ENCODE data around the gene TAS1R1.
A peak's percentile ranks its signal among the peaks of the same experiment; 100 is the strongest.
"Not testable (repeated sequence)": the region's sequence is repeated elsewhere in the genome, so short reads cannot be mapped to it uniquely, and the experiment has no call there.

Gene TAS1R1

DNA sequence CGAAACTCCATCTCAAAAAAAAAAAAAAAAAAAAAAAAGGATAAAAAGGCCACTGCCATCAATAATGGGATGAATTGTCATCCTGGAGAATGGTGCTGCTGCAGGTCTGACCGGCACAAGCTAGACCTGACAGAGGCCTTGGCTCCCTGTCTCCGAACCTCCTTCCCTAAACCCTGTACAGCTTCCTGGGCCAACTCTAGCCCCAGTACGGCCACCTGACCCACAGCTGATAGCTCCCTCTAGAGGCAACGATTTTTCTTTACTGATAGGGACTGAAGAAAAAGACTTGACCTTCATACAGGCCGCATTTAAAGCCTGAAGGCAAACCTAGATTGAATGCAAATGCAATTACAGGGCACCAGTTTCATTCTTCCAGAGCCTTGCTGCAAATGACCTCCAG, 31.5 kb upstream of the TAS1R1 start:
- no peak for DNase-seq

DNA sequence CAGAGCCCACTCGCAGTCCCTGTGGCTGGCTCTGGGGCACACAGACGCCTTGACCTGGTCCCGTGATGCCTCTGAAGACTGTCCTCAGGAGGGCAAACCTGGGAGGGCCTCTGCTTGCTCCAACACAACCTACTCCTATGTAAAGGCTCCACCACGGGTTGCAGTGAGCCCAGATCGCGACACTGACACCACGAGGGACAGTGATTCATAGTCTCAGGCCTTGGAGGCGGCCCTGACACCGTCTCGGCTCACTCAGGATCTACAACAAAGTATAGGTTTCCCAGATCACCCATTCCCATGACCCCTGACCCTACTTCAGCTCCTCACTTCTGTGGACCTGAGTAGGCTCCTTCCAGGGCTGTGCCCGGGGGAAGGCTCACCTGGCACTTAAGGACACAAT, 28.8 kb upstream of the TAS1R1 start:
- no peak for DNase-seq

DNA sequence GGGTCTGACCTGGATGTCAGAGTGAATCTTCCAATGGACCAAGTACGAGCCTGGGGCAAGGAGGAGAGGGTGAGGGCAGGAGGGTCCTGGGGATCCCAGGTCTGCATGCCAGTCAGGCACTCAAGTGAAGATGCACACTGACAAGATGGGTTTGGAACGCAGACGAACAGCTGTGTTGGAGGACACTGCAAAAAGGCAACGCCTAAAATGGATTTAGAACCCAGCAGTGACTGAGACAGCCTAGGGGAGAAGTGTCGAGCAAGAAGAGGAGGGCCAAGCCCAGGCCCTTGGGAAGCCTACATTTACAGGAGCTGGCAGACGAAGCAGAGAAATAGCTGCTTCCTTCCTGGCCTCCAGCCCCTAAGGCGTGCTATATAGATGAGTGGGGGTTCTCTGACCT, 26.6 kb upstream of the TAS1R1 start:
- DNase-seq = no peak

DNA sequence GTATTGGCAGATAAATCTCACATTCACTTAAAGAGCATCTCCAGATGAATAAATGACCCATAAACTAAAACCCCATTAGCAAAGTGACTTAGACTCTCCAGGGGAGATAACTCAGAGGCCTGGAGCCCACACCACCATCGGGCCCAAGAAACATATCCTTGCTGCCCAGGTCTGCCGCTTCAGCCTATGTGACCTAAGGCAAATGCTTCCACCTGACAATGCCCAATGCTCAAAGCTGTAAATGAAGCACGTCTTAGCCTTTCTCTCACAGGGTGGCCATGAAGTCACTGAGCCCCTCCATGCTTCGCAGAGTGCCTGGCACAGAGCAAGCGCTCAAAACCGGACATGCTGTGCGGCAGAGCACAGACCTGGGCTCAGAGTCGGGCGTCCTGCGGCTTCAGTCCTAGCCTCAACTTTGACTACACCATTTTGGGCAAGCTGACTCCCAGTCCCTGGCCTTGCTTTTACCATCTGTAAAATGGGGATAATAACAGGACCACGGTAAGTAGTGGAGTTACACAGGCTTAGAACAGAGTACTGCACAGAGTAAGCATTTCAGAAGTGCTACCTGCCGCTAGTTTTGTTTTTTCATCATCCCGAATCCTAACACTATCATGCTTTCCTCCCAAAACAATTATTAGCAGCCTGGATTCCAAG, 24.5 kb upstream of the TAS1R1 start:
- no peak for DNase-seq

DNA sequence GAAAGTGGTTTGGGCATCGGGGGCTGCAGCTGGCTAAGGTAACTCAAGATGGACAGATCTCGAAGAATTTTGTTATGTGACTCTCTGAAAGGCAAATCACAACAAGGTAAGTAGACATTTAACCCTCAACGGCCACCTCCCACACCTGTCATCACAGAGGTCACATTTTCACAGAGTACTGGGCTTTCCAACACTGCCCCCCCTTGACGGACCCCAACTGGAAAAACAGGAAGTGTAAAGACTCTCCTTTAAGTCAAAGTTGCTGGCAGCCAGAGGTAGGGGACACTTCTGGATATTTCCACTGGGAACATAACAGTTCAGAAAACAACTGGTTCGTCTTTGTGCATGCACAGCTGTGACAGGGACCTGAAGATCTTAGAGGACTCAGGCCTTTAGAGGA, 23.1 kb upstream of the TAS1R1 start:
- DNase-seq = no peak

DNA sequence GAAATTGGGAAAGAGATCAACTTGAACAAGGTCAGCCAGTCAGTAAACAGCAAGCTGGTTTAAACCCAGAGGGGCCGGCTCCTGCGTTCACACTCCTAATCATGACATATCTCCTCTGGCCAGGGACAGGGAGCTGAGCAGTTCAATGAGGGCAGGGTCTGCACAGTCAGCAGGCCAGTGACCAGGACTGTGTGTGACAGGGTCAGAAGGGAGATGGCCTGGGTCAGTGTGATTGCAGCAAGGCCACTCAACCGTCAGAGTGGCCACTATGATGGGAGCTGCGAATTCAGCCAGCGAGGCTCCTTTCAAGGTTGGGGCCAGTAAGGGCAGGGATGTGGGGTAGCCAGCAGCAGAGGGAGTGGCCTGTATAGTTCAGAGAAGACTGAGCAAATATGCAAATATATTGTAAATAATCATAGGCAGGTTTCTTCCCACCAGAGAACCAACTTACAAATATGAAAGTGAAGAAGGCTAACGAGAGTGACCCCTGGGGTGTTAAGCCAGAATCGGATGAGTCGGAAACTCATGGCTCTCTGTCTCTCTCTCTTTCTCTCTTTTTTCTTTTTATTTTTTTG, 20.8 kb upstream of the TAS1R1 start:
- no peak for DNase-seq

DNA sequence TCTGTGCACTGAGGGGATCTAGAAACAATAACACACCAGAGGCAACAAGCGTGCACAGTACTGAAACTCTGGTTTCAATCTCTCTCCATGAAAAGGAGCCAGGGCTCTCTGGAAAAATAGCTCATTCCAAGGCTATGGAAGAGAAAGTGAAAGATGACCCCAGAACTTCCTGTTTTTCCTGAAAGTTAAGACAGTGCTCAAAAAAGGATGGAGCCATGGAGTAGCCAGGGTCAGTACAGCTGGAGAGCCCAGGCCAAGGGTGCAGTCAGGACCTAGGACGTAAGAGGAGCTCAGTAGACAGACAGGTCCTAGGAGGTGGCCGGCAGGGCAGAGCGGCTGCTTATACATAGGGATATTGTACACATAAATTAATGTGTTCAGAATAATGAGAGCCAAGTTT, 19.9 kb upstream of the TAS1R1 start:
- DNase-seq = no peak

DNA sequence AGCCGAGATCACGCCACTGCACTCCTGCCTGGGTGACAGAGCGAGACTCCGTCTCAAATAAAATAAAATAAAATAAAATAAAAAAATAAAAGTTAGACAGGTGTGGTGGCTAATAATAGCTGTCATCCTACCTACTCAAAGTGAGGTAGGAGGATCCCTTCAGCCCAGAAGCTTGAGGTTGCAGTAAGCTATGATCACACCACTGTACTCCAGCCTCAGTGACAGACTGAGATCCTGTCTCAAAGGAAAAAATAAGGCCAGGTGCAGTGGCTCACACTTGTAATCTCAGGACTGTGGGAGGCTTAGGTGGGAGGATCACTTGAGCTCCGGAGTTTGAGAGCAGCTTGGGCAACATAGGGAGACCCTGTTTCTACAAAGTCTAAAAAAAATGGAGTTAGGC, 18.8 kb upstream of the TAS1R1 start:
- no peak for DNase-seq

DNA sequence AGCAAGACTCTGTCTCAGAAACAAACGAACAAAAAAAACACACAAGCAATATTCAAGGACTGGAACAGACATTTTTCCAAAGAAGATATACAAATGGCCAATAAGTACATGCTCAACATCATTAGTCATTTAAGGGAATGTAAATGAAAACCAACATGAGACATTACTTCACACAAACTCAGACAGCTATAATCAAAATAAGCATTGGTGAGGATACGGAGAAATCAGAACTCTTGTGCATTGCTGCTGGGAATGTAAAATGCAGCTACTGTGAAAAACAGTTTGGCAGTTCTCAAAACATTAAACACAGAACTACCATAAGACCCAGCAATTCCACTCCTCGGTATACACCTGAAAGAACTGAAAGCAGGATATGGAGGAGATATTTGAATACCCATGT, 16.2 kb upstream of the TAS1R1 start:
- DNase-seq = no peak

DNA sequence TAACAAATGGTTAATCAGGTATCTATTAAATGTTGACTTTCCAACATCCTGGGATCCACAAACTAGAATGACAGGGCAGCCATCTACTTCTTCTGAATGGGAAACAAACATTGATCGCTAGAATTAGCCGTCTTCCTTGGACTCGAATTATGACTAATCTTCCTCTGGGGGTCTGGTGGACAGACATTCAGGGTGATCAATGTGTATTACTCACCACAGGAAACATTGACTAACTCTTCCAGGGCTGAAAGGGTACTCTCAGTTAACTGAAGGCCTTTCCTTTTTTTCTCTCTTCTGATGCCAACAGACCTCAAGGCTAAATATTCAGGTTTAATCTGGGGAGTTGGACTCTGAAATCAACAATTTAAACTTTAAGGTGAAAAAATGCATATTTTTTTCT, 10.3 kb upstream of the TAS1R1 start:
- no peak for DNase-seq

DNA sequence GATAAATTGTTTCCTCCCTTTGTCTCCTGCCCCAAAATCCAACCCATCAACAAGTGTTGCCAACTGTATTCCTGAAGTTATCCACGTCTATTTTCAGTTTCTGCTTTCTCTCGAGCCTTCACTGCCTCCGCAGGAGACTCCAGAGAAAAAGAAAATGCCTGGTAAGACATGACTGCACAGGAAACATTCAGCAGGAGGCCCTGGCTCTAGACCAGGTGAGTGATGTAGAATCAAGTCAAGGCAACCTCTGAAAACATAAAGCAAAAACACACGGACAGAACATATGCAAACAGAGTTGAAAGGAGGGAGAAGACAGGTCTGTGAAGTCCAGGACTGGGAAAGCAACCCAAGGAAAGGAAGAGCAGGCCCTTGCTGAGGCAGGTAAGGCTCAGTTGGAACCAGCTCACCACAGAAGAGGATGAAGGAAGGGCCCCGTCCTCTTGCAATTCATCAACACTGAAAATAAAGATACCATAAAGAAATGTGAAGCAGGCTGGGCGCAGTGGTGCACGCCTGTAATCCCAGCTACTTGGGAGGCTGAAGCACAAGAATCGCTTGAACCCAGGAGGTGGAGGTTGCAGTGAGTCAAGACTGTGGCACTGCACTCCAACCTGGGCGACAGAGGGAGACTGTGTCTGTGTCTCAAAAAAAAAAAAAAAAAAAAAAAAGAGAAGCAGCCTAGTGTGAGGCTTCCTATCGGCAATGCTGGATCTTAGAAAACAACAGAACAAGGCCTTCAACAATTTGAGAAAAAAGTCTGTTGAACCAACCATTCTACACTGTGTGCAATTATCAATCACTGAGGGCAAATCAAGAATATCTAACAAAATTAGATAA, 9.6 kb upstream of the TAS1R1 start:
- DNase-seq = no peak

DNA sequence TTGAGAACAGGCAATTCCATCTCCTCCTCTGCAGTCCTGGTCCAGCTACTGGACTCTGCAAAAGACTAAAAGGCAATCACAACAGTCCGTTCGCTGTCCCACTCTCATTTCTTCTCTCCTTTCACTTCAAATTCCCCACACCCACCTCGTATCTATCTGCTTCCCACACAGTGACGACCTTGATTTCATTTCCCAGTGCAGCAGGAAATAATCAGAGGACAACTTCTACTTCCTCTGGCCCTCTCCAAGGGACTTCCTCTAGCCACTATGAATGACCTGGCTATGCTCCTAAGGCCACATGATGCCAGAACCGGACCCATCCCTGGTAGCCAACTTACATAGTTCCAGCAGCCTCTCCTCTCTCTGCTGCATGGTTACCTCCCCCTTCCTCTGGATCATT, 8.8 kb upstream of the TAS1R1 start:
- no peak for DNase-seq

DNA sequence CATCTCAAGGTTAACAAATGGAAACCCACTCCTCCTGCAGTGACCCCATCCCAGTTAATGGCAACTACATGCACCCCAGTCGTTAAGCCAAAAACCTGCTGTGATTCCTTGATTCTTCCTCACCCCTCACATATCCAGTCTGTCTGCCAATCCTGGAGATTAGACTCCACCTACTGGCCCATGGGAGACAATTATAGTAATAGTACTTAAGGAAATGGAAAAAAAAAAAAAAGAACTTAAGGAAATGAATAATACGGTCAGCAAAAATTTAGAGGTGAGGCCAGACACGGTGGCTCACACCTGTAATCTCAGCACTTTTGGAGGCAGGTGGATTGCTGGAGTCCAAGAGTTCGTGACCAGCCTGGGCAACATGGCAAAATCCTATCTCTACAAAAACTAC, 7.8 kb upstream of the TAS1R1 start:
- DNase-seq = no peak

DNA sequence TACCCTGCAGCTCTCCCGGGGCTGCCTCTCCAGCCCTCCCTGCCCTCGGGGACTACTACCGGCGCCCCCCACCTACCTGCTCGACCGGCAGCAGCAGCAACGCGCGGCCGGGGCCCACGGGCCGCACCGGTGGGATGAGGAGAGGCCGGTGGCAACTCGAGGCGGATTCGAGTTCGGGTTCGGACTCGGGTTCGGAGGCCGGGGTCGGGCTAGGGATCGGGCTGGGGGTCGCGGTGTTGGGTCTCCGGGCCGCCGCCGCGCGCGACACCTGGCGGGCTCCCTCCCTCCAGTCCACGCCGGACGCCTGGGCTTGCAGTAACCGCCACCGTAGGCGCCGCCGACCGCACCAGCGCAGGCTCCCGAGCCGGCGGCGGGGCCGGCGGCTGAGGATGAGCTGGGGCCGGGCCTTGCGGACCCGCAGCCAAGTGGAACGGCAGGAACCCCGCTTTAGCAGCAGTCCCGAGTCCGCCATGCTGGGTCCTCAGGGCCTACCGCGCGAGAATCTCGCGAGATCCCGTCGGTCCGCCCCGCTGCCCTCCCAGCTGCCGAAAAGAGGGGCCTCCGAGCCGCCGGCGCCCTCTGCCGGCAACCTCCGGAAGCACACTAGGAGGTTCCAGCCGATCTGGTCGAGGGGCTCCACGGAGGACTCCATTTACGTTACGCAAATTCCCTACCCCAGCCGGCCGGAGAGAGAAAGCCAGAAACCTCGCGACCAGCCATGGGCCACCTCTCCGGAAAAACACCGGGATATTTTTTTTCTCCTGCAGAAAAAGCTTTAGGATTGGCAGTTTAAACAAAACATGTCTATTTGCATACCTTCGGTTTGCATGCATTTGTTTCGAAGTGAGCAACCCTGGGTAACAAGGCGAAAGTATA, 838 bp upstream of the TAS1R1 start, which contains the start of gene NOL9:
TSS of gene NOL9 (minus strand) at position 483 of the 876 bp plus-strand sequence. CDS start at position 472, 11 bp downstream.
- peak; percentile 94 for DNase-seq

DNA sequence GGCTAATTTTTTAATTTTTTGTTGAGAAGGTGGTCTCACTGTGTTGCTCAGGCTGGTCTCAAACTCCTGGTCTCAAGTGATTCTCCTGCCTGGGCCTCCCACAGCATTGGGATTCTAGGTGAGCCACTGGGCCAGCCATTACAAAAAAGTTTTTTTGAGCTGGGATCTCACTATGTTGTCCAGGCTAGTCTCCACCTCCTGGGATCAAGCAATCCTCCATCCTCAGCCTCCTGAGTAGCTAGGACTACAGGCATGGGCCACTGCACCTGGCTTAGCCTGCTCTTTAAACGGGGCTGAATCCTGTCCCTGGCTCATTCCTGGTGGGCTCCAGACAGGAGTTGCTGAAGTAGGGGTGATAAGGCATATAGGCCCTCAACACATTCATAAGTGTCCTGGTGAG, 2.5 kb downstream of the TAS1R1 start:
- DNase-seq = no peak

DNA sequence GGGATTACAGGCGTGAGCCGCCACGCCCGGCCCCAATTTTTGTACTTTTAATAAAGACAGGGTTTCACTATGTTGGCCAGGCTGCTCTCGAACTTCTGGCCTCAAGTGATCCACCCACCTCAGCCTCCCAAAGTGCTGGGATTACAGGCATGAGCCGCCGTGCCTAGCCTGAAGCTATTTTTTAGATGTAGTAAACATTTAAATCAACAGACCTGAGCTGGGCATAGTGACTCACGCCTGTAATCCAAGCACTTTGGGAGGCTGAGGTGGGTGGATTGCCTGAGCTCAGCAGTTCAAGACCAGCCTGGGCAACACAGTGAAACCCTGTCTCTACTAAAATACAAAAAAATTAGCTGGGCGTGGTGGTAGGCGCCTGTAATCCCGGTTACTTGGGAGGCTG, 4.1 kb downstream of the TAS1R1 start:
- not testable (repeated sequence) for DNase-seq

DNA sequence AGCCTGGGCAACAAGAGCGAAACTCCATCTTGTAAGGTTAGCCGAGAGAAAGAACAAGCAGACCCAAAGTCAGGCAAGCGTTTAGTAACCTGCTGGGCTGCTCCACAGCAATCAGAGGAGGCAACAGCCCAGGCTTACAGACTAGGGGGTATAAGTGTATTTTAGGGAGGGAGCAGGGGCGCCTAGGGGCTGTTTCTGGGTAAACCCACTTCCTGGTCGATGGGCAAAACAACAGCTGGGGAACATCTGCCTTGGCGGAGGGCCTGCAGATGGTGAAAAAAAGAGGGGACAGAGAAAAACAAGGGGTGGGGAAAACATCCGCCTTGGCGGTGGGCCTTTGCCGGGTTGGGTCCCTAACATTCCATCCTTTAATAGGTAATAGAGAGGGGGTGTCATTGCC, 5.2 kb downstream of the TAS1R1 start:
- no peak for DNase-seq

DNA sequence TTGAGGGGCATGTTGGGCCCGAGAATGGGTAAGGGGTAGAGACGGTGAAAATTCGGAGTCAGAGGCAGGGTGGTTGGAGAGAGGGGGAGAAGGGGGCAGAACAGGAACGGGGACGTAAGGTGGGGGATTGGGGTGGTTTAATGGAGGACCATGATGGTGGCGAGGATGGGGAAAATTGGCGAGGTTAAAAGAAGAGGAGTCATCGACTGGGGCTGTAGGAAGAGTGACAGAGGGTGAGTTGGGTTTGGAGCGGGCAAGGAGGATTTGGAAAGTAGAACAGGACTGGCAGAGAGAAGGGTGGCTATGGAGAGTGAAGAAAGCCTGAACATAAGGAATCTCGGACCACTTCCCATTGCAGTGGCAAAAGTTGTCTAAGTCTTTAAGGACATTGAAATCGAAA, 13.9 kb downstream of the TAS1R1 start:
- no peak for DNase-seq

DNA sequence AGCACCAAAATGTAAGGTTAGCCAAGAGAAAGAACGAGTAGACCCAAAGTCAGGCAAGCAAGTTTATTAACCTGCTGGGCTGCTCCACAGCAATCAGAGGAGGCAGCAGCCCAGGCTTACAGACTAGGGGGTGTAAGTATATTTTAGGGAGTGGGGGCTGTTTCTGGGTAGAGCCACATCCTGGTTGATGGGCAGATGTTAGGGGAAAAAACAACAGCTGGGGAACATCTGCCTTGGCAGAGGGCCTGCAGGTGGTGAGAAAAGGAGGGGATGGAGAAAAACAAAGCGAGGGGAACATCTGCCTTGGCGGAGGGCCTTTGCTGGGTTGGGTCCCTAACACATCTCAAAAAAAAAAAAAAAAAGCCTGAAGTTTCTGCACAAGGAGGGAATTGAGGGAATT, 15.0 kb downstream of the TAS1R1 start:
- no peak for DNase-seq

DNA sequence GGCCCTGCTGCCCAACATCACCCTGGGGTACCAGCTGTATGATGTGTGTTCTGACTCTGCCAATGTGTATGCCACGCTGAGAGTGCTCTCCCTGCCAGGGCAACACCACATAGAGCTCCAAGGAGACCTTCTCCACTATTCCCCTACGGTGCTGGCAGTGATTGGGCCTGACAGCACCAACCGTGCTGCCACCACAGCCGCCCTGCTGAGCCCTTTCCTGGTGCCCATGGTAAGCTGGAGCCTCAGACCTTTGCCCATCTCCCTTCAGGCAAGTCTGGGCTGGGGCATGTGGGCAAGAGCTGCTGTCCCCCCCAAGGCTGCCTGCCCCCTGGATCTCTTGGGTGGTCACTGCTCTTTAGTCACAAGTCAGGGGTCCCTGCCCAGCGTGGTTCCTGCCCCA, 15.9 kb downstream of the TAS1R1 start:
- no peak for DNase-seq

DNA sequence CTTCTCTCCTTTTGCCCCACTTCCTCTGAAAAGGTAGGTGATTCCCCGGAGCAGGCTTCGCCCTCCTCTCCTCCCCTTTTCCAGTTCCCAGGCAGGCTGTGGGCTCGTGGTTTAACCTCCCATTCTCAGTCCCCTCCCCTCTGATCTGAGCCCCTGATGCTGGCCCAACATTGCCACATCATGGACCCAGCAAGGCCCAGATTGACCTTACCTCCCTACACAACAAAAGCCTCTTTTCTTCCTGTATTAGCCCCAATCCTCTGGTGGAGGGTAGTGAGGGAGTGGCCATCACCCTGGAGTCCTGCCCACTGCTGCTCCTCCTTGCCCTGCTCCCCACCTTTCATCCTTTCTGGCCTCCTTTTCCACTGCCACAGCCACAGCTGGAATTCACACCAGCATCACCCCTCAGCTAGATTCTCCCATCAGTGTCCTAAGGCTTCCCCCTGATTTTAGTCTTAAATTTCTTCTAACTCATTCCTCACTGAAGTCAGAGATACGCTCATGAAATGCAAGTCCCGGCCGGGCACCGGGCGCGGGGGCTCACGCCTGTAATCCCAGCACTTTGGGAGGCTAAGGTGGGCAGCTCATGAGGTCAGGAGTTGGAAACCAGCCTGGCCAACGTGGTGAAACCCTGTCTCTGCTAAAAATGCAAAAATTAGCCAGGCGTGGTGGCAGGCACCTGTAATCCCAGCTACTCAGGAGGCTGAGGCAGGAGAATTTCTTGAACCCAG, 17.7 kb downstream of the TAS1R1 start:
- DNase-seq = no peak

DNA sequence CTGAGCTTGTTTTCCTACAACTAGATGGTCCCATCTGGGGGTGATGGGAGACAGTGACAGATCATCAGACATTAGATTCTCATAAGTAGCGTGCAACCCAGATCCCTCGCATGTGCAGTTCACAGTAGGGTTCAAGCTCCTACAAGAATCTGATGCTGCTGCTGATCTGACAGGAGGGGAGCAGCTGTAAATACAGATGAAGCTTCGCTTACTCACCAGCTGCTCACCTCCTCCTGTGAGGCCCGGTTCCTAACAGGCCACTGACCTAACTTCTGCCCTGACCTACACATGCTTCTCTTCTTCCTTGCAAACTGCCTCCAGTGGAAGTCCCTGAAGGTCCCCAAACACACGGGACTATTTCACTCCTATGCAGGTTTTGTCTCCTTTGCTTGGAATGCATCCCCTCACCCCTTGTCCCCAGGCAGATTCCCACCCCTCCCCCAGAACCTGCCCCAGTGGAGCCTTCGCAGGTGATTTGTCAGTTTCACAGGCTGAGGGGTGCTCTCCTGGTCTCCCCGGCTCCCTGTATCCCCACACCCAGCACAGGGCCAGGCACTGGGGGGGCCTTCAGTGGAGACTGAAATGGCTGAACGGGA, 19.0 kb downstream of the TAS1R1 start:
- DNase-seq = no peak
